Measurements from ENCODE around the gene ASTL.

DNA sequence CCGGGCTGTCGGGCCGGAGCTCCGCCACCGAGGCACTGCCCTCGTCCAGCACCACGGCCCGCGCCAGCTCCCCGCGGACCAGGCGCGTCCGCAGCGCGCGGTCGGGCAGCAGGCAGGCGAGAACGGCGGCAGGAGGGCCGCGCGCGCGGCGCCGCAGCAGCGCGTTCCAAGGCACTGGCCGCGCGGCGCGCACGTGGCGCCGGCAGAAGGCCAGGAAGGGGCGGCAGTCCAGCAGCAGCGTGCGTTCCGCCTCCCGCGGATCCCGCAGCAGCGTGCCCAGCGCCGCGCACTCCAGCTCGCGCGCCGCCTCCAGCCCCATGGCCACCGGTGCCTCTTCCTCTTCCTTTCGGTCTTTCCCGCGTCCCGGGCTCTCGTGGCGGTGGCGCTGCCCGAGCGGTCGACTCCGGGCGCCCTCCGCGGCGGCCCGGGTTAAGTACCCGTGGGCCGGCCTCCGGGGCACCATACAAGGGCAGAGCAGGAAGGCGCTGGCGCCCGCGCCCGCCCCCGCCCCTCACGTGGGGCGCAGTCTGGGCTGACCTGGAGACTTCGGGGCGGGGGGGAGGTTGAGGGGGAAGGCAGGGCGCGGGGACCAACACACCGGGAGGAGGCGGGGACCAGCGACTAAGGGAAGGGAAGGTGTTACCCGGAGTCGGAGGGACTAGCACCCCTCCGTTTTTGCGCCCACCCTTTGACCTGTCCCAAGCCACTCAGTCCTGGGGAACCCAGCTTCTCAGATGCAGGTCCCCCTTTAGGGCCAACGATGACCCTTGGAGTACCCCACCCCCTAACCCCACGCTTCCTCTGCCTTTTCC is 6.9 kb upstream of the ASTL start, which contains the start of gene DUSP2:
- no peak for TF ChIP-seq CTCF (conservative IDR thresholded peaks at IDR 0.05)
- peak; percentile 80 for TF ChIP-seq ZFX (IDR thresholded peaks at IDR 0.05)
